Ascending aorta (tissue), 2 donors: ENCODE results near the gene PARN. TPM values are rescaled to one million over a fixed set of nuclear protein-coding genes. Genes with fewer than 3 reads are reported as not detected.

ENCODE experiments used
- DNase-seq, 2 donors: peaks; one replicate each; pipeline ENCODE4 v3.0.0-alpha.2; 2019; ENCODE audit warnings: low spot score in 2 of 2
- H3K27ac ChIP-seq, 2 donors: fragments of 200-600 bp; sonication (generic); one replicate each; pipeline ENCODE4 v1.5.1; 2016 to 2017; ENCODE audit warnings: mild to moderate bottlenecking in 1 of 2
- H3K27me3 ChIP-seq: fragments of 200-600 bp; sonication (generic); one replicate; pipeline ENCODE4 v1.5.1; 2017
- H3K36me3 ChIP-seq, 2 donors: fragments of 200-600 bp; sonication (generic); one replicate each; pipeline ENCODE4 v1.5.1; 2016
- H3K4me1 ChIP-seq, 2 donors: fragments of 200-600 bp; sonication (generic); one replicate each; pipeline ENCODE4 v1.5.1; 2016 to 2017; ENCODE audit warnings: mild to moderate bottlenecking in 1 of 2
- H3K4me3 ChIP-seq, 2 donors: fragments of 200-600 bp; sonication (generic); one replicate each; pipeline ENCODE4 v1.5.1; 2016 to 2017; ENCODE audit warnings: mild to moderate bottlenecking in 1 of 2
- H3K9me3 ChIP-seq, 2 donors: fragments of 200-600 bp; sonication (generic); one replicate each; pipeline ENCODE4 v1.5.1; 2016
- intact Hi-C: fragments of 100-400 bp; cut with DNase I; formaldehyde crosslinking; loops from one replicate; pipeline ENCODE4 v1.15.1; 2023
- total RNA-seq: library from RNA; depleted of rRNA; stranded (reverse); fragments of >200 nt; gene quantifications from one replicate; pipeline ENCODE4 v1.1.0, GENCODE V29; 2016
- TF ChIP-seq, protein P1 (sequence below), 3 experiments: fragments of 200-600 bp in 2 of 3; fragments of 450-650 bp in 1 of 3; sonication (generic) in 2 of 3; IDR thresholded peaks; one replicate each; pipeline ENCODE4 v1.5.1; 2016 to 2019; ENCODE audit warnings: antibody characterized with exemption in 3 of 3, mild to moderate bottlenecking in 1 of 3, moderate library complexity in 1 of 3

PARN gene
- total RNA-seq, 1 donor from 2014 or later, result 3.8 TPM

DNA sequence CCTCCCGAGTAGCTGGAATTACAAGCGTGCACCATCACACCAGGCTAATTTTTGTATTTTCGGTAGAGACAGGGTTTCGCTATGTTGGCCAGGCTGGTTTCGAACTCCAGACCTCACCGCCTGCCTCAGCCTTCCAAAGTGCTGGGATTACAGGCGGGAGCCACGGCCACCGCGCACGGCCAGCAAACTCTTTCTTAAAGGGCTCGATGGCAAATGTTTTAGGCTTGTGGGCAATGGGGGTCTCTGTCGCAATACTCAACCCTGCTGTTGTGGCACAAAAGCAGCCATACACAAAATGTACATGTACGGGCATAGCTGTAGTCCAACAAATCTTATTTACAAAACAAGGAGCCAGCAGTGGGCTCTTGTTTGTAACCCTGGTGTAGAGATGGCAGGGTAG is 18.4 kb downstream of the PARN start:
- H3K4me3 ChIP-seq, result no peak overlapping the region
- no peak for DNase-seq
- no peaks in the 10 kb centered on the region for H3K27me3 ChIP-seq
- intact Hi-C loops, result no loop called here
- H3K27ac ChIP-seq, result no peak overlapping the region
- peaks cover 64 to 90% of the 10 kb centered on the region in 2 donors for H3K36me3 ChIP-seq
- TF ChIP-seq, protein P1, sequence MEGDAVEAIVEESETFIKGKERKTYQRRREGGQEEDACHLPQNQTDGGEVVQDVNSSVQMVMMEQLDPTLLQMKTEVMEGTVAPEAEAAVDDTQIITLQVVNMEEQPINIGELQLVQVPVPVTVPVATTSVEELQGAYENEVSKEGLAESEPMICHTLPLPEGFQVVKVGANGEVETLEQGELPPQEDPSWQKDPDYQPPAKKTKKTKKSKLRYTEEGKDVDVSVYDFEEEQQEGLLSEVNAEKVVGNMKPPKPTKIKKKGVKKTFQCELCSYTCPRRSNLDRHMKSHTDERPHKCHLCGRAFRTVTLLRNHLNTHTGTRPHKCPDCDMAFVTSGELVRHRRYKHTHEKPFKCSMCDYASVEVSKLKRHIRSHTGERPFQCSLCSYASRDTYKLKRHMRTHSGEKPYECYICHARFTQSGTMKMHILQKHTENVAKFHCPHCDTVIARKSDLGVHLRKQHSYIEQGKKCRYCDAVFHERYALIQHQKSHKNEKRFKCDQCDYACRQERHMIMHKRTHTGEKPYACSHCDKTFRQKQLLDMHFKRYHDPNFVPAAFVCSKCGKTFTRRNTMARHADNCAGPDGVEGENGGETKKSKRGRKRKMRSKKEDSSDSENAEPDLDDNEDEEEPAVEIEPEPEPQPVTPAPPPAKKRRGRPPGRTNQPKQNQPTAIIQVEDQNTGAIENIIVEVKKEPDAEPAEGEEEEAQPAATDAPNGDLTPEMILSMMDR (IDR thresholded peaks at IDR 0.05), result no peak
- H3K4me1 ChIP-seq, result no peaks in the 10 kb centered on the region
- no peaks in the 10 kb centered on the region for H3K9me3 ChIP-seq

DNA sequence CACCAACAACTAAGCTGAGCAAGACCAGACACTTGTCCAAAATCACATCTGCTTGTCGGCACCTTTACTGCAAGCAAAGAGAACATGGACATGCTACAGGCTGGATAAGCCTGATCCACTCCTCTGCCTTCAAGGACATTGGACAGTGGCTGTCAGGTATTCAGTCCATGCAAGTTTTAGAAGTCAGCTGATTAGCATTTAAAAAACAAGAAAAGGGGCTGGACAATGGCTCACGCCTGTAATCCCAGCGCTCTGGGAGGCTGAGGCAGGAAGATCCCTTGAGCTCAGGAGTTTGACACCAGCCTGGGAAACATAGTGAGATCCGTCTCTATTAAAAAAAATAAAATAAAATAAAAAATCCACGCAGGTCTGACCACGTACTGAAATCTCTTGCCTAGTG is 20.3 kb downstream of the PARN start:
- intact Hi-C loops, result no loop called here
- Histone ChIP-seq H3K4me3 (no peak overlapping the region), H3K27ac (no peak overlapping the region), H3K27me3 (no peaks in the 10 kb centered on the region), H3K36me3 (peaks cover 69 to 89% of the 10 kb centered on the region in 2 donors), H3K4me1 (no peaks in the 10 kb centered on the region), H3K9me3 (no peaks in the 10 kb centered on the region)
- TF ChIP-seq, protein P1 (IDR thresholded peaks at IDR 0.05), result no peak
- DNase-seq, result no peak

DNA sequence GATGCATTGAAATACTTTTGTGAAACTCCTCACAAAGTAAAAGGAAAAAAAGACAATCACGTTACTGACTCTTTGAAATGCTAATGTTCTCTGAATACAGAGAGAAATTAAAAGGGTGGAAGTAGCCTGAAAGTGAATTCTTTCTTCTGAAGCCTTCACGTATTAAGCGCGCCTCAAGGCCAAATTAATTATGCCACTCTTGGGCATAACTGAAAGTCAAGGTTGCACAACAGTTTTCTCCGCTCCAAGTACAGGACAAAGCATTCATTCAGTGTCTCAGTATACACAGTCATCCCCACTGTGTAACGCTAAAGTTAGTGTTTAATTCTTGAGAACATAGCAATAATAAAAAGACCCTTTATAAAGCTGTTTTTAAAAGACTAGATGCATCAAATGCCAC is 21.5 kb downstream of the PARN start:
- Histone ChIP-seq H3K9me3 (no peaks in the 10 kb centered on the region), H3K27me3 (no peaks in the 10 kb centered on the region), H3K4me1 (no peaks in the 10 kb centered on the region), H3K36me3 (peaks cover 60 to 94% of the 10 kb centered on the region in 2 donors), H3K4me3 (no peak overlapping the region), H3K27ac (no peak overlapping the region)
- intact Hi-C loops, result no loop called here
- DNase-seq, result no peak
- TF ChIP-seq, protein P1 (IDR thresholded peaks at IDR 0.05), result no peak

DNA sequence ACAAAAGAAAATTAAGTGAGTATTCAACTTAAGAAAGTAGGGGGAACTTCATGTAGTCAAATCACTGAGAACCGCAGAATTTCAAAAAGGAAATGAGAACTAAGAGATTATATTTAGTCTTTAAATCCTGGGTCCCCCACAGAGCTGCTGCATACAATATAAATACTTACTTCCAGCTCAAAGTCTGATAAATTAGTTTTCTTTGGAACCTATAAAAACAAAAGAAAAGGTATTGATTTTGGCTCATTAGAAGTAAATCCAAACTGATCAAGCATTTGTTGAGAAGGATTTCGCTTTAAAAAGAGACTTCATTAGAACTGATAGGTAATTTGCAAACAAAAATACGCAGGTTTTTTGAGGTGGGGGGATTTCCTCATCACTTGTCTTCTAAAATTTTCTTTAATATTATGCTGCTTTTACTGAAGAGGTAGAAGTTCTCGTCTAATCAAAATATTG is 21.9 kb downstream of the PARN start:
- intact Hi-C loops, result no loop called here
- no peaks in the 10 kb centered on the region for H3K4me1 ChIP-seq
- H3K36me3 ChIP-seq, result peaks cover 64 to 94% of the 10 kb centered on the region in 2 donors
- no peak overlapping the region for H3K27ac ChIP-seq
- H3K4me3 ChIP-seq, result no peak overlapping the region
- no peaks in the 10 kb centered on the region for H3K27me3 ChIP-seq
- H3K9me3 ChIP-seq, result no peaks in the 10 kb centered on the region
- no peak for DNase-seq
- TF ChIP-seq, protein P1 (IDR thresholded peaks at IDR 0.05), result no peak

DNA sequence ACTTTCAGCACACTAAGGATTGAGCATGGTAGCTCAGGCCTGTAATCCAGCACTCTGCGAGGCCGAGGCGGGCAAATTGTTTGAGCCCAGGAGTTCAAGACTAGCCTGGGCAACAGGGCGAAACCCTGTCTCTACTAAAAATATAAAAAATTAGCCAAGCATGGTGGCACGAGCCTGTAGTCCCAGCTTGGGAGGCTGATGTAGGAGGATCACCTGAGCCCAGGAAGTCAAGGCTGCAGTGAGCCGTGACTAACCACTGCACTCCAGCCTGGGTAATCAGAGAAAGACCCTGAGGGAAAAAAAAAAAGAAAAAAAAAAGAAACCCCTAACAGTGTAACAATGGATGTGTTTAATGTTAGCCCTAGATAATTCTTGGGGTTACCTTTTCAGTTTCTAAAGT is 24.0 kb downstream of the PARN start:
- Histone ChIP-seq H3K27ac (no peak overlapping the region), H3K36me3 (peaks cover 66 to 97% of the 10 kb centered on the region in 2 donors), H3K4me3 (no peak overlapping the region), H3K4me1 (no peaks in the 10 kb centered on the region), H3K27me3 (no peaks in the 10 kb centered on the region), H3K9me3 (no peaks in the 10 kb centered on the region)
- TF ChIP-seq, protein P1 (IDR thresholded peaks at IDR 0.05), result no peak
- intact Hi-C loops, result no loop called here
- DNase-seq, result no peak

DNA sequence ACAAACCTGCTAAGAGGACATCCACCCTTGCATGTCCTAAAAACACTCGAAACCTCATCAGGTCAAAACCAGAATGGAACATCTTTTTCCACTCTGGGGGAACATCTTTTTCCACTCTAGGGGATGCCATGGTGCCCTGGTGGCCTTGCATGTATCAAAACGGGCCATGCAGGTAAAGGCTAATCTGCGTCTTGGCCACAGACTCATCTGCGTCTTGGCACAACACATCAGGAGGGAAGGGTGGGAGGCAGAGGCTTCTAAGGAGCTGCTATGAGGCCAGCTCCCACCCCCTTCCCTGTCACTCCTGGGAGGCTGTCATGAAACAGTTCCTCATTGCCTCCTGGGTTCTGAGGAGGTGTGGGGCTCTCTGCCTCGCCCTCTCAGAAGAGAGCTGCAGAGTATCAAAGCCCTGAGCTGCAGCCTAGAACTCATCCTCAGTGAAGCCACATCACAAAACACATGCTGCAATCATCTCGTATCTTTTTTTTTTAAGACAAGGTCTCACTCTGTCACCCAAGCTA is 27.6 kb downstream of the PARN start:
- no peak overlapping the region for H3K4me3 ChIP-seq
- no peaks in the 10 kb centered on the region for H3K4me1 ChIP-seq
- H3K36me3 ChIP-seq, result peaks cover 64 to 83% of the 10 kb centered on the region in 2 donors
- intact Hi-C loops, result loop anchor here (5.0 kb wide), 1 partner anchor 355 kb away; no protein-coding TSS in a partner anchor
- H3K9me3 ChIP-seq, result no peaks in the 10 kb centered on the region
- DNase-seq, result no peak
- TF ChIP-seq, protein P1 (IDR thresholded peaks at IDR 0.05), result no peak
- no peak overlapping the region for H3K27ac ChIP-seq
- H3K27me3 ChIP-seq, result no peaks in the 10 kb centered on the region
